K562 (cell line): ENCODE results near the gene TLCD1. TPM values are rescaled to one million over a fixed set of nuclear protein-coding genes. Genes with fewer than 3 reads are reported as not detected.

Experiments
- ARNT ChIP-seq, 2 experiments: fragments of 450-650 bp; IDR thresholded peaks; 2 replicates each; pipeline ENCODE4 v1.6.1; 2016; ENCODE audit warnings: mild to moderate bottlenecking in 1 of 2
- CAMTA2 ChIP-seq: fragments of 250-450 bp; sonication (Bioruptor Pico); conservative IDR thresholded peaks from 2 replicates; pipeline ENCODE4 v1.5.1; 2022
- CHCHD3 ChIP-seq: fragments of 250-450 bp; sonication (Bioruptor Pico); IDR thresholded peaks from 2 replicates; pipeline ENCODE4 v2.1.2; 2022; ENCODE audit warnings: mild to moderate bottlenecking
- CTCF ChIP-seq, 3 experiments: IDR thresholded peaks in 2 of 3; conservative IDR thresholded peaks in 1 of 3; 2 replicates each; pipeline ENCODE4 v1.5.1; 2011 to 2012; ENCODE audit warnings: low read length in 3 of 3, mild to moderate bottlenecking in 3 of 3, control low read depth in 2 of 3, improper control_type of control experiment in 1 of 3, inconsistent platforms in 1 of 3, low read depth in 1 of 3, mixed read lengths in 1 of 3, moderate library complexity in 1 of 3; ENCODE audit not compliant: insufficient read depth in 2 of 3
- ESRRB ChIP-seq: fragments of 250-450 bp; sonication (Bioruptor Pico); IDR thresholded peaks from 2 replicates; pipeline ENCODE4 v1.5.0; 2020; ENCODE audit warnings: mild to moderate bottlenecking, moderate library complexity, borderline replicate concordance
- FOXJ3 ChIP-seq: sonication (generic); formaldehyde crosslinking; IDR thresholded peaks from 2 replicates; pipeline ENCODE4 v1.4.0; 2020; ENCODE audit warnings: mild to moderate bottlenecking, missing genetic modification reagents
- GABPB2 ChIP-seq: fragments of 250-450 bp; sonication (Bioruptor Pico); conservative IDR thresholded peaks from 2 replicates; pipeline ENCODE4 v1.5.1; 2021; ENCODE audit warnings: mild to moderate bottlenecking
- ILF3 ChIP-seq: fragments of 450-650 bp; IDR thresholded peaks from 2 replicates; pipeline ENCODE4 v1.6.1; 2018; ENCODE audit warnings: antibody characterized with exemption, mild to moderate bottlenecking, moderate library complexity, borderline replicate concordance
- KDM1A ChIP-seq, 2 experiments: fragments of 450-650 bp; IDR thresholded peaks; 2 replicates each; pipeline ENCODE4 v1.6.1; 2016; ENCODE audit warnings: mild to moderate bottlenecking in 2 of 2
- MEF2D ChIP-seq: conservative IDR thresholded peaks from 2 replicates; pipeline ENCODE4 v1.6.1; 2016; ENCODE audit warnings: low read depth, missing genetic modification characterization, missing compliant biosample characterization
- MLX ChIP-seq, 2 experiments: fragments of 450-650 bp in 1 of 2; sonication (generic) in 1 of 2; formaldehyde crosslinking; conservative IDR thresholded peaks; 2 replicates each; pipeline versions ENCODE4 v1.4.0 to v1.8.1; 2020 to 2022; ENCODE audit warnings: mild to moderate bottlenecking in 1 of 2, missing genetic modification reagents in 1 of 2
- POLR2AphosphoS2 ChIP-seq: IDR thresholded peaks from 2 replicates; pipeline ENCODE4 v1.6.1; 2012; ENCODE audit warnings: low read length, improper control_type of control experiment
- SREBF1 ChIP-seq: fragments of 150-350 bp; IDR thresholded peaks from 2 replicates; pipeline ENCODE4 v1.6.1; 2014; ENCODE audit warnings: antibody characterized with exemption, low read depth, low read length, borderline replicate concordance
- SRSF7 ChIP-seq: fragments of 200-400 bp; formaldehyde crosslinking; optimal IDR thresholded peaks from 2 replicates; pipeline ENCODE3; 2017; ENCODE audit warnings: mild to moderate bottlenecking, low read depth, low read length
- ZNF212 ChIP-seq: fragments of 450-650 bp; formaldehyde crosslinking; IDR thresholded peaks from 2 replicates; pipeline ENCODE4 v1.4.0; 2020; ENCODE audit warnings: mild to moderate bottlenecking
- ZNF57 ChIP-seq: fragments of 450-650 bp; formaldehyde crosslinking; IDR thresholded peaks from 2 replicates; pipeline ENCODE4 v1.4.0; 2020; ENCODE audit warnings: mild to moderate bottlenecking, moderate library complexity
- ZNF717 ChIP-seq: fragments of 250-450 bp; sonication (Bioruptor Pico); IDR thresholded peaks from 2 replicates; pipeline ENCODE4 v1.5.0; 2021
- ZNF764 ChIP-seq: fragments of 250-450 bp; sonication (Bioruptor Pico); IDR thresholded peaks from 2 replicates; pipeline ENCODE4 v1.4.0; 2020; ENCODE audit warnings: low read depth, mild to moderate bottlenecking, moderate library complexity
- polyA plus RNA-seq, 8 experiments: library from polyadenylated mRNA; depleted of rRNA in 4 of 8; stranded (reverse) in 5 of 8; unstranded in 3 of 8; fragments of >200 nt; fragmentation: Nextera tagmentation in 2 of 8; fragmentation: Illumina TruSeq in 1 of 8; extraction: Ambion mirVana in 2 of 8; extraction: Trizol in 1 of 8; gene quantifications; 2 replicates each; pipeline versions ENCODE4 v1.2.1 to v1.2.3, GENCODE V29; 2011 to 2014; ENCODE audit warnings: inconsistent platforms in 1 of 8, missing spikeins in 1 of 8
- total RNA-seq, 7 experiments: library from RNA; depleted of rRNA in 6 of 7; stranded (reverse); fragments of >200 nt in 6 of 7; fragmentation: Illumina TruSeq in 2 of 7; extraction: Trizol in 2 of 7; gene quantifications; 2 replicates each; pipeline versions ENCODE4 v1.2.1 to v1.2.3, GENCODE V29; 2011 to 2021; ENCODE audit warnings: low replicate concordance in 1 of 7
- TF ChIP-seq, protein P1 (sequence below): fragments of 450-650 bp; IDR thresholded peaks from 2 replicates; pipeline ENCODE4 v1.6.1; 2016; ENCODE audit warnings: missing biosample characterization, missing genetic modification characterization
- TF ChIP-seq, protein P2 (sequence below): sonication (generic); formaldehyde crosslinking; IDR thresholded peaks from 2 replicates; pipeline ENCODE4 v1.8.0; 2022; ENCODE audit warnings: missing genetic modification reagents, mild to moderate bottlenecking, moderate library complexity, borderline replicate concordance
- TF ChIP-seq, protein P3 (sequence below): sonication (generic); formaldehyde crosslinking; IDR thresholded peaks from 2 replicates; pipeline ENCODE4 v1.8.1; 2022; ENCODE audit warnings: missing genetic modification reagents
- TF ChIP-seq, protein P4 (sequence below): fragments of 250-450 bp; sonication (Bioruptor Pico); IDR thresholded peaks from 2 replicates; pipeline ENCODE4 v1.8.0; 2022; ENCODE audit warnings: inconsistent platforms

The TLCD1 gene
- total and polyA plus RNA-seq, 9 of the 15 experiments (the other 6 are each of a cell fraction or from before 2014, with no cell fraction given), result 6.8 to 37.7 (median 21.7) TPM

DNA sequence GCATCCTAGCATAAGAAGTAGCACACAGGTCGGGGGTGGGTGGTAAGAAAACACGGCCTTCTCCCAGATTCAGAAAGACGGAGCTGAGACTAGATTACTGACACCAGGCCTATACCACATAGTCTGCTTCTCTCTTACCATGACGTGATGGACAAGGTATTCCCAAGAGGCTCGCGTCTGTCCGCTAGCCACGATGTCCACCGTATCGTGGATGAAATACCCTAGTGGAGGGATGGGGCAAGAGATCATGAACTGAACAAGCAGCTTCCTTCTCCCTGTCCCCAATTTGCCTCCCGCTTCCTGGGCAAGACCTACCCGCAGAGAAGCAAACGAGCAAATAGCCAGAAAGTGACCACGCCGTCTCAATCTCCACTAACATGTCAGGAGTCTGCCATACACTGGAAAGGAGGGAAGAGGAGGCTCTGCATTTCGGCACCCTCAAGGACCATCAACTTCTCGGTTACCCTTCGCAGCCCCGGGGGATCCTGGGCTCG, 820 bp downstream of the TLCD1 start (continued):
- peak in 1 of 2 experiments; percentile 47; a peak in 2 of 4 replicates for TF ChIP-seq MLX (CRISPR knock-in tag; conservative IDR thresholded peaks at IDR 0.05)
- TF ChIP-seq ZNF764 (CRISPR knock-in tag), result no peak
- no peak for TF ChIP-seq KDM1A (IDR thresholded peaks at IDR 0.05)
- TF ChIP-seq ZNF717, result no peak; the same call in 1 of the 2 replicates
- TF ChIP-seq, protein P1, sequence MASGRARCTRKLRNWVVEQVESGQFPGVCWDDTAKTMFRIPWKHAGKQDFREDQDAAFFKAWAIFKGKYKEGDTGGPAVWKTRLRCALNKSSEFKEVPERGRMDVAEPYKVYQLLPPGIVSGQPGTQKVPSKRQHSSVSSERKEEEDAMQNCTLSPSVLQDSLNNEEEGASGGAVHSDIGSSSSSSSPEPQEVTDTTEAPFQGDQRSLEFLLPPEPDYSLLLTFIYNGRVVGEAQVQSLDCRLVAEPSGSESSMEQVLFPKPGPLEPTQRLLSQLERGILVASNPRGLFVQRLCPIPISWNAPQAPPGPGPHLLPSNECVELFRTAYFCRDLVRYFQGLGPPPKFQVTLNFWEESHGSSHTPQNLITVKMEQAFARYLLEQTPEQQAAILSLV (tag), result no peak
- TF ChIP-seq POLR2AphosphoS2, result peak; percentile 90
- 0 out of 4 replicates have a peak, but pooled peaks of 1 of the 2 experiments have one; percentile 79 for TF ChIP-seq ARNT (IDR thresholded peaks at IDR 0.05)
- TF ChIP-seq MEF2D (tag), result no peak
- TF ChIP-seq, protein P2, sequence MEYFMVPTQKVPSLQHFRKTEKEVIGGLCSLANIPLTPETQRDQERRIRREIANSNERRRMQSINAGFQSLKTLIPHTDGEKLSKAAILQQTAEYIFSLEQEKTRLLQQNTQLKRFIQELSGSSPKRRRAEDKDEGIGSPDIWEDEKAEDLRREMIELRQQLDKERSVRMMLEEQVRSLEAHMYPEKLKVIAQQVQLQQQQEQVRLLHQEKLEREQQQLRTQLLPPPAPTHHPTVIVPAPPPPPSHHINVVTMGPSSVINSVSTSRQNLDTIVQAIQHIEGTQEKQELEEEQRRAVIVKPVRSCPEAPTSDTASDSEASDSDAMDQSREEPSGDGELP, result no peak
- TF ChIP-seq GABPB2, result no peak
- TF ChIP-seq CAMTA2 (CRISPR knock-in tag), result 0 out of 2 replicates have a peak, but pooled peaks have one; percentile 8
- no peak for TF ChIP-seq FOXJ3 (CRISPR knock-in tag)
- TF ChIP-seq, protein P3, sequence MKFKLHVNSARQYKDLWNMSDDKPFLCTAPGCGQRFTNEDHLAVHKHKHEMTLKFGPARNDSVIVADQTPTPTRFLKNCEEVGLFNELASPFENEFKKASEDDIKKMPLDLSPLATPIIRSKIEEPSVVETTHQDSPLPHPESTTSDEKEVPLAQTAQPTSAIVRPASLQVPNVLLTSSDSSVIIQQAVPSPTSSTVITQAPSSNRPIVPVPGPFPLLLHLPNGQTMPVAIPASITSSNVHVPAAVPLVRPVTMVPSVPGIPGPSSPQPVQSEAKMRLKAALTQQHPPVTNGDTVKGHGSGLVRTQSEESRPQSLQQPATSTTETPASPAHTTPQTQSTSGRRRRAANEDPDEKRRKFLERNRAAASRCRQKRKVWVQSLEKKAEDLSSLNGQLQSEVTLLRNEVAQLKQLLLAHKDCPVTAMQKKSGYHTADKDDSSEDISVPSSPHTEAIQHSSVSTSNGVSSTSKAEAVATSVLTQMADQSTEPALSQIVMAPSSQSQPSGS, result no peak
- TF ChIP-seq ILF3, result no peak
- no peak for TF ChIP-seq SRSF7
- TF ChIP-seq ESRRB (CRISPR knock-in tag), result no peak
- no peak for TF ChIP-seq ZNF212 (CRISPR knock-in tag)
- no peak for TF ChIP-seq CHCHD3 (CRISPR knock-in tag)
- peak in 1 of 3 experiments; percentile 36; a peak in 2 of 6 replicates for TF ChIP-seq CTCF (IDR thresholded peaks at IDR 0.05 in 2 of 3, conservative IDR thresholded peaks at IDR 0.05 in 1 of 3; ENCODE audit: insufficient read depth in 2 of 3, low read depth in 1 of 3, low read length in 3 of 3)
- TF ChIP-seq, protein P4, sequence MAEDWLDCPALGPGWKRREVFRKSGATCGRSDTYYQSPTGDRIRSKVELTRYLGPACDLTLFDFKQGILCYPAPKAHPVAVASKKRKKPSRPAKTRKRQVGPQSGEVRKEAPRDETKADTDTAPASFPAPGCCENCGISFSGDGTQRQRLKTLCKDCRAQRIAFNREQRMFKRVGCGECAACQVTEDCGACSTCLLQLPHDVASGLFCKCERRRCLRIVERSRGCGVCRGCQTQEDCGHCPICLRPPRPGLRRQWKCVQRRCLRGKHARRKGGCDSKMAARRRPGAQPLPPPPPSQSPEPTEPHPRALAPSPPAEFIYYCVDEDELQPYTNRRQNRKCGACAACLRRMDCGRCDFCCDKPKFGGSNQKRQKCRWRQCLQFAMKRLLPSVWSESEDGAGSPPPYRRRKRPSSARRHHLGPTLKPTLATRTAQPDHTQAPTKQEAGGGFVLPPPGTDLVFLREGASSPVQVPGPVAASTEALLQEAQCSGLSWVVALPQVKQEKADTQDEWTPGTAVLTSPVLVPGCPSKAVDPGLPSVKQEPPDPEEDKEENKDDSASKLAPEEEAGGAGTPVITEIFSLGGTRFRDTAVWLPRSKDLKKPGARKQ (CRISPR knock-in tag), result no peak
- TF ChIP-seq ZNF57 (CRISPR knock-in tag), result no peak
- TF ChIP-seq SREBF1, result no peak
